ENCODE measurements around the gene CHMP2A. TPM values are rescaled to one million over a fixed set of nuclear protein-coding genes. Genes with fewer than 3 reads are reported as not detected.

Gene CHMP2A
- total and polyA plus RNA-seq, 2 of the 13 experiments (the other 11 are each of a cell fraction or from before 2014, with no cell fraction given): 49.7 to 55.0 TPM

DNA sequence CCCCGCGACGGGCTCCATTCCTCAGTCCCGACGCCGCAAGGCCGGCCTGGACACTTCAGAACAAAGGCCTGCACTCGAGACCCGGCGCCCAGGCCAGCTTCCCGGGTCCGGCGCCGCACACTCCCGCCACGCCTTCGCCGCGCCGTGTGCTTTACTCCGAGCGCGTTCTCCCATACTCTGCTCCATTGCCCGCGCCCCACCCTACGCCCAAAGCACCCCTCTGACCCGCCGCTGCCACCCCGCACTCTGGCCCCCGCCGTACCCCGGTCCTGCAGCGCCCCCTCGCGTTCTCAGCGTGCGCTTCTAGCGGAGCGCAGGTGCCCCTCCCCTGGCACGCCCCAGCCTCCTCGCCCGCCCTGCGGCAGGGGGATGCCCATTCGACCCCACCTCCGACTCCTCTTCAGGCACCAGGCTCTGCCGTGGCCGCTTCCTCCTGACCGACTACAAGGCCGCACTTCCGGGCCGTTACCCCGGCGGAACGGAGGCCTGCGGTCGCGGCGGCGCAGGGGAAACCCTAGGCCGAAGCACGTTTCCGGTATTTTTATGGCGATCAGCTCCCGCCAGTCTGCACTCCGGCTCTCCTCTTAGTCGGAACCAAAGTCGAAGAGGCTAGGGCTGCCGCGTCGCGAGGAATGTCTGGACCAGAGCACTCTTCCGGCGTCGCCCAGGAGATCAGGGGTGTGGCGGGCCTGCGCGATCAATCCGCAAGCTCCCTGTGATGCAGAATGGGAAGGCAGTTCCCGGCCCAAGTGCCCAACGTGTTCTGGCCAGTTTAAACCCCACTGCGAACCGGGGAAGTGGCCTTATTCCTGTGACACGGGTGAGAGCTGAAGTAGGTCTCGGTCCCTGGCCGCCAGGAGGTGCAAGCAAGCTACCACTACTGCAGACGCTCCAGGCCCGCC, 35.3 kb downstream of the CHMP2A start, which contains the start of gene ZBTB45 (continued):
- TF ChIP-seq KIAA2018 (CRISPR knock-in tag; IDR thresholded peaks at IDR 0.05; ENCODE audit: borderline replicate concordance): peak; percentile 78; the same call in 1 of the 2 replicates
- TF ChIP-seq STAT5B (CRISPR knock-in tag; IDR thresholded peaks at IDR 0.05): peak; percentile 81; the same call in 1 of the 2 replicates
- peak; percentile 94; the same call in 1 of the 2 replicates for TF ChIP-seq ZNF569 (CRISPR knock-in tag; IDR thresholded peaks at IDR 0.05; ENCODE audit: borderline replicate concordance)
- TF ChIP-seq ZSCAN12 (CRISPR knock-in tag; IDR thresholded peaks at IDR 0.05): no peak
- no peak for TF ChIP-seq ZNF782 (CRISPR knock-in tag; IDR thresholded peaks at IDR 0.05; ENCODE audit: borderline replicate concordance)
- peak in 1 of 2 experiments; percentile 62; a peak in 2 of 4 replicates for TF ChIP-seq EP300 (IDR thresholded peaks at IDR 0.05; ENCODE audit: low read depth in 2 of 2, low read length in 2 of 2)
- TF ChIP-seq EP300 (CRISPR knock-in tag; IDR thresholded peaks at IDR 0.05; ENCODE audit: borderline replicate concordance): peak; percentile 68
- TF ChIP-seq ZNF552 (CRISPR knock-in tag; IDR thresholded peaks at IDR 0.05; ENCODE audit: borderline replicate concordance): peak; percentile 94
- TF ChIP-seq ZNF343 (CRISPR knock-in tag; IDR thresholded peaks at IDR 0.05): peak; percentile 76; the same call in 1 of the 2 replicates
- TF ChIP-seq, protein P1, sequence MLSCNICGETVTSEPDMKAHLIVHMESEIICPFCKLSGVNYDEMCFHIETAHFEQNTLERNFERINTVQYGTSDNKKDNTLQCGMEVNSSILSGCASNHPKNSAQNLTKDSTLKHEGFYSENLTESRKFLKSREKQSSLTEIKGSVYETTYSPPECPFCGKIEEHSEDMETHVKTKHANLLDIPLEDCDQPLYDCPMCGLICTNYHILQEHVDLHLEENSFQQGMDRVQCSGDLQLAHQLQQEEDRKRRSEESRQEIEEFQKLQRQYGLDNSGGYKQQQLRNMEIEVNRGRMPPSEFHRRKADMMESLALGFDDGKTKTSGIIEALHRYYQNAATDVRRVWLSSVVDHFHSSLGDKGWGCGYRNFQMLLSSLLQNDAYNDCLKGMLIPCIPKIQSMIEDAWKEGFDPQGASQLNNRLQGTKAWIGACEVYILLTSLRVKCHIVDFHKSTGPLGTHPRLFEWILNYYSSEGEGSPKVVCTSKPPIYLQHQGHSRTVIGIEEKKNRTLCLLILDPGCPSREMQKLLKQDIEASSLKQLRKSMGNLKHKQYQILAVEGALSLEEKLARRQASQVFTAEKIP (CRISPR knock-in tag; IDR thresholded peaks at IDR 0.05; ENCODE audit: borderline replicate concordance): no peak
- peak; percentile 98 for TF ChIP-seq THAP11 (CRISPR knock-in tag; IDR thresholded peaks at IDR 0.05)
- peak; percentile 97 for TF ChIP-seq HOXA3 (CRISPR knock-in tag; IDR thresholded peaks at IDR 0.05)
- TF ChIP-seq EED (CRISPR knock-in tag; IDR thresholded peaks at IDR 0.05): 0 out of 2 replicates have a peak, but pooled peaks have one; percentile 16
- TF ChIP-seq RFXANK (CRISPR knock-in tag; IDR thresholded peaks at IDR 0.05): peak; percentile 83
- TF ChIP-seq ZNF775 (CRISPR knock-in tag; IDR thresholded peaks at IDR 0.05; ENCODE audit: borderline replicate concordance): no peak
- TF ChIP-seq SIN3B (IDR thresholded peaks at IDR 0.05; ENCODE audit: low read length): peak; percentile 98
- TF ChIP-seq MAFK (conservative IDR thresholded peaks at IDR 0.05 in 1 of 2, IDR thresholded peaks at IDR 0.05 in 1 of 2; ENCODE audit: low read length in 2 of 2): no peak
